Tibial nerve (tissue), 4 donors: Measurements from ENCODE around the gene ALLC. TPM values are rescaled to one million over a fixed set of nuclear protein-coding genes. Genes with fewer than 3 reads are reported as not detected.

Experiments
- DNase-seq, 2 donors: peaks; one replicate each; pipeline ENCODE4 v3.0.0-alpha.2; 2019; ENCODE audit warnings: low spot score in 2 of 2
- H3K27ac ChIP-seq, 4 donors: fragments of 200-600 bp; sonication (generic) in 3 of 4; one replicate each; pipeline ENCODE4 v1.5.1; 2017 to 2019; ENCODE audit warnings: mild to moderate bottlenecking in 1 of 4
- H3K27me3 ChIP-seq, 2 donors: fragments of 200-600 bp; sonication (generic) in 1 of 2; one replicate each; pipeline versions ENCODE4 v1.5.1 to v1.6.0; 2017 to 2019
- H3K36me3 ChIP-seq, 3 donors: fragments of 200-600 bp; sonication (generic); one replicate each; pipeline ENCODE4 v1.5.1; 2018 to 2019
- H3K4me1 ChIP-seq, 4 donors: fragments of 200-600 bp; sonication (generic) in 3 of 4; one replicate each; pipeline ENCODE4 v1.5.1; 2017 to 2019
- H3K4me3 ChIP-seq, 4 donors: fragments of 200-600 bp; sonication (generic) in 3 of 4; one replicate each; pipeline ENCODE4 v1.5.1; 2017 to 2019; ENCODE audit warnings: mild to moderate bottlenecking in 1 of 4, moderate library complexity in 1 of 4
- H3K9me3 ChIP-seq, 4 donors: fragments of 200-600 bp; sonication (generic) in 3 of 4; one replicate each; pipeline ENCODE4 v1.5.1; 2017 to 2019
- EP300 ChIP-seq, 2 donors: sonication (generic); formaldehyde crosslinking; IDR thresholded peaks; one replicate each; pipeline ENCODE4 v1.6.1; 2017; ENCODE audit warnings: antibody characterized with exemption in 2 of 2, mild to moderate bottlenecking in 1 of 2
- POLR2A ChIP-seq, 2 donors: fragments of 450-650 bp; IDR thresholded peaks; one replicate each; pipeline ENCODE4 v1.6.1; 2017; ENCODE audit warnings: antibody characterized with exemption in 2 of 2, mild to moderate bottlenecking in 2 of 2, moderate library complexity in 2 of 2
- WGBS, 2 donors: methylation state at CpG; one replicate each; pipeline ENCODE4 v1.1.5; 2018; 5-methylcytosine and 5-hydroxymethylcytosine counted together
- small RNA-seq: library from RNA; depleted of rRNA; stranded (forward); fragments of <200 nt; gene quantifications from one replicate; pipeline ENCODE3, GENCODE V24; 2016
- total RNA-seq, 4 donors: library from RNA; depleted of rRNA; stranded (reverse); fragments of >200 nt; gene quantifications; one replicate each; pipeline ENCODE4 v1.1.0, GENCODE V29; 2016
- TF ChIP-seq, protein P1 (sequence below), 5 experiments: fragments of 200-600 bp in 3 of 5; fragments of 450-650 bp in 2 of 5; sonication (generic) in 3 of 5; IDR thresholded peaks; one replicate each; pipeline ENCODE4 v1.5.1; 2016 to 2019; ENCODE audit warnings: antibody characterized with exemption in 5 of 5, mild to moderate bottlenecking in 3 of 5, moderate library complexity in 2 of 5

ALLC gene
- total RNA-seq, 4 donors from 2014 or later, result 5.7 to 16.6 (median 12.2) TPM

DNA sequence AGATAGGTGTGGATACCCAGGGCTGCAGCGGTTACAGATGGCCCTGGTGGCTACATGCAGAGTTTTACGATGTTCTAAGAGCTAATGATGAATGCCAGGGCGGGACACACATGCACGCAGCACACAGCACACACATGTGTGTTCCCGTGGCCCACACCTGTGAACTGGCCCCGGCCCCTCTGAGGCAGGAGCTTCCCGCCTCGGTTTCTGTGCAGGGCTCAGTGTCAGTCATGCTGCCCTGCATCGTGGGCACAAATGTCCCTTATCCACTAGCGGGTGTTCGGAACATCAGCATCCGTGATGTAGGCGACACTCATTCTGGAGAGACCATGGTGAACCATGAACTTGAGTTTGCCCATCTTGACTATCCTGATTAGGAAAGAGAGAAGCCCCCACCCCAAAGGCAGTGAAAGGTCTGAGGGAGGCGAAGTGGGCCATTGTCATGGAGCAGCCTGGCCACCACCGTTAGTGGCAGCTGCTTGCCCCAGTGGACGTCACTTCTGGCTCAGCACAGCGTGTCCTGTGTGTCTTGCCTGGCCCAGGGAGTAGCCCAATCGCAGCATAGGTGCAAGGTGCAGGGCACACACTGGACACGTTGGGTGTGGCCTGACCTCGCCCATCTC, 89.1 kb downstream of the ALLC start:
- Histone ChIP-seq H3K27me3 (no peaks in the 10 kb centered on the region), H3K9me3 (no peaks in the 10 kb centered on the region), H3K4me3 (no peak overlapping the region), H3K36me3 (no peaks in the 10 kb centered on the region), H3K27ac (no peak overlapping the region), H3K4me1 (no peaks in the 10 kb centered on the region)
- 91% methylated on average over 20 of the region's 20 CpGs for WGBS, 2 donors
- DNase-seq, result no peak
- TF ChIP-seq EP300 (IDR thresholded peaks at IDR 0.05) (no peak), POLR2A (IDR thresholded peaks at IDR 0.05) (no peak)
- TF ChIP-seq, protein P1, sequence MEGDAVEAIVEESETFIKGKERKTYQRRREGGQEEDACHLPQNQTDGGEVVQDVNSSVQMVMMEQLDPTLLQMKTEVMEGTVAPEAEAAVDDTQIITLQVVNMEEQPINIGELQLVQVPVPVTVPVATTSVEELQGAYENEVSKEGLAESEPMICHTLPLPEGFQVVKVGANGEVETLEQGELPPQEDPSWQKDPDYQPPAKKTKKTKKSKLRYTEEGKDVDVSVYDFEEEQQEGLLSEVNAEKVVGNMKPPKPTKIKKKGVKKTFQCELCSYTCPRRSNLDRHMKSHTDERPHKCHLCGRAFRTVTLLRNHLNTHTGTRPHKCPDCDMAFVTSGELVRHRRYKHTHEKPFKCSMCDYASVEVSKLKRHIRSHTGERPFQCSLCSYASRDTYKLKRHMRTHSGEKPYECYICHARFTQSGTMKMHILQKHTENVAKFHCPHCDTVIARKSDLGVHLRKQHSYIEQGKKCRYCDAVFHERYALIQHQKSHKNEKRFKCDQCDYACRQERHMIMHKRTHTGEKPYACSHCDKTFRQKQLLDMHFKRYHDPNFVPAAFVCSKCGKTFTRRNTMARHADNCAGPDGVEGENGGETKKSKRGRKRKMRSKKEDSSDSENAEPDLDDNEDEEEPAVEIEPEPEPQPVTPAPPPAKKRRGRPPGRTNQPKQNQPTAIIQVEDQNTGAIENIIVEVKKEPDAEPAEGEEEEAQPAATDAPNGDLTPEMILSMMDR (IDR thresholded peaks at IDR 0.05), result no peak

DNA sequence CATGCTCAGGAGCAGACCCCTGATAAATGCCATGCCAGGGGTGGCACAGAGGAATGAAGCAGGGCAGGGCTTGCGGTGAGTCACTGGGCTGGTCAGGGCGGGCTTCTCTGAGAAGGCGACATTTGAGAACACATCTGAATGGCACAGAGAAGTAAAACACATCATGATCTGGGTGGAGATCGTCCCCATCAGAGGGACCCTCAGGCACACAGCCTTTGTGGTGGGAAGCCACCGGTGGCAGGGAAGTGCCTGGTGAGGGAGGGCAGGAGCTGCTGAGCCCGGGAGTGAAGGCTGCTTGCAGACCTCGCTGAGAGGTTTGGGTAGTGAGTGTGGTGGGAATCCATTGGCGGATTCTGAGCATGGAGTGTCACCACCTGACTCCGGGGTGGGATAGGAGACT, 89.8 kb downstream of the ALLC start:
- no peak for TF ChIP-seq EP300 (IDR thresholded peaks at IDR 0.05)
- no peak for TF ChIP-seq POLR2A (IDR thresholded peaks at IDR 0.05)
- TF ChIP-seq, protein P1 (IDR thresholded peaks at IDR 0.05), result no peak
- WGBS, 2 donors, result 84 to 91% methylated on average over 9 of the region's 9 CpGs
- Histone ChIP-seq H3K36me3 (no peaks in the 10 kb centered on the region), H3K27me3 (no peaks in the 10 kb centered on the region), H3K4me1 (no peaks in the 10 kb centered on the region), H3K9me3 (no peaks in the 10 kb centered on the region), H3K27ac (no peak overlapping the region), H3K4me3 (no peak overlapping the region)
- DNase-seq, result no peak

DNA sequence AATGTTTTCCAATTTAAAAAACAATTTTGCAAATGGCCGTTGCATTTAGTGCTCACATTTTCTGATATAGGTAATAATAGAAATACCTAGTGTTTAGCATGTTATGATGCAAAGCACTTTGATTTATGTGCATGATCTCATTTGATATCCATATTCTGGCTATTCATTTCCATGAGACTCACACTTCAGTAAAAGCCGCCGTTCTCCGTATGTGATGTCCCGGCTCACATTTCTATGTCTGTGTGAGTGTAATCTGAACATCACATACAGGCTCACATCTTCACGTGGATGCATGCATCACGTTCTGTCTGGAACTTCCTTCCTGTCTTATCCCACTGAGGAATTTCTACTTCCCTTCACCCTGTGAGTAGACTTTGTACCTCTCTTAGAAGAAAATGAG, 91.2 kb downstream of the ALLC start:
- Histone ChIP-seq H3K4me1 (no peaks in the 10 kb centered on the region), H3K27me3 (no peaks in the 10 kb centered on the region), H3K4me3 (no peak overlapping the region), H3K27ac (no peak overlapping the region), H3K9me3 (no peaks in the 10 kb centered on the region), H3K36me3 (no peaks in the 10 kb centered on the region)
- no peak for DNase-seq
- TF ChIP-seq POLR2A (IDR thresholded peaks at IDR 0.05), result no peak
- no peak for TF ChIP-seq EP300 (IDR thresholded peaks at IDR 0.05)
- TF ChIP-seq, protein P1 (IDR thresholded peaks at IDR 0.05), result no peak
- WGBS, 2 donors, result 83 to 84% methylated on average over 7 of the region's 7 CpGs

DNA sequence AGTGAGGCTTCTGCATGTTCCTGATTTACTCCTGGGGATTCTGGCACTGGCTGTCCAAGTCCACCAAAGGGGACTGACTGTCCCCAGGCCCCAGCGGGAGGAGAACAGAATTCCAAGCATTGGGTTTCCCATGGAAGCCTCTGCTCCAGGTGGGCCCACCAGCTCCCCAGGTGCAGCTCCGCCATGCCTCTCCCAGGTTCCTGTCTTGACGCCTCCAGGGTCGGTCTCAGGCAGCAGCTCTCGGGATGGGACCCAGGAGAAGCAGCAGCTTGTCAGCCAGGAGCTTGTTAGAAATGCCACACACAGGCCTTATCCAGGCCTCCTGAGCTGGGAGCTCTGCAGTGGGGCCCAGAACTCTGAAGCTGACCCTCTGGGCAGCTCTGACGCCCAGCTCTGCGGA, 93.3 kb downstream of the ALLC start:
- H3K4me3 ChIP-seq, result no peak overlapping the region
- no peaks in the 10 kb centered on the region for H3K36me3 ChIP-seq
- H3K4me1 ChIP-seq, result peaks cover 0 to 3% (median 0%) of the 10 kb centered on the region in 4 donors
- DNase-seq, result no peak
- TF ChIP-seq EP300 (IDR thresholded peaks at IDR 0.05), result no peak
- TF ChIP-seq, protein P1 (IDR thresholded peaks at IDR 0.05), result no peak
- H3K9me3 ChIP-seq, result no peaks in the 10 kb centered on the region
- 73 to 89% methylated on average over 7 of the region's 7 CpGs for WGBS, 2 donors
- no peak overlapping the region for H3K27ac ChIP-seq
- H3K27me3 ChIP-seq, result no peaks in the 10 kb centered on the region

DNA sequence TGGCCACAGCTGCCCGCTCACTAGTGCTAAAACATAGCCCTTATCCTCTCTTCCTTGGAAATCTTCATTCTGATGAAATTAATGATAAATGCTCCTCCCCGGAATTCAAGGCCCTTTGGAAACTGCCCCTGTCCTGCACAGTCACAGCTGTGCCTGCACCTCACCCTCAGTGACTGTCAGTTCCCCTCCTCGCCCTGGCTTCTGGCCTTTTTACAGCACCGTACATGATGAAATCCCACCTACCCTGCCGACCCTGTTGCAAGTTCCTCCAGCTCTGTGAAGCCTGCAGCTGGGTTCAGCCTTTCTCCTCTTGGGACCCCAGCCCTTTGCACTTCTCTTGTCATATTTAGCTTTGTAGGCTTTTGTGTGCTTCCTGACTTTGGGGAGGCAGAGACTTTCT, 93.8 kb downstream of the ALLC start:
- no peak for DNase-seq
- no peaks in the 10 kb centered on the region for H3K36me3 ChIP-seq
- TF ChIP-seq POLR2A (IDR thresholded peaks at IDR 0.05) (no peak), EP300 (IDR thresholded peaks at IDR 0.05) (no peak)
- TF ChIP-seq, protein P1 (IDR thresholded peaks at IDR 0.05), result no peak
- 39 to 44% methylated on average over 5 of the region's 5 CpGs for WGBS, 2 donors
- H3K27me3 ChIP-seq, result no peaks in the 10 kb centered on the region
- H3K4me3 ChIP-seq, result no peak overlapping the region
- H3K9me3 ChIP-seq, result no peaks in the 10 kb centered on the region
- no peak overlapping the region for H3K27ac ChIP-seq
- peaks cover 0 to 6% (median 0%) of the 10 kb centered on the region in 4 donors for H3K4me1 ChIP-seq

Small RNA genes within 50 kb of the gene (small RNA-seq; reads per million reads assigned to genes)
- not detected for gene TMSB4XP2

Other genes with a start within 250 kb of the ALLC start
- 100 to 1,000 TPM in 3 of 4 donors, 10 to 100 TPM in 1; 51.9 to 112 (median 106) TPM for gene ADI1, start 138.7 kb upstream of the ALLC start, total RNA-seq
- 10 to 100 TPM; 21.6 to 31.0 (median 26.1) TPM for gene RNASEH1, start 99.9 kb upstream of the ALLC start, total RNA-seq
- 1,000 to 10,000 TPM; 2,343 to 3,332 (median 3,117) TPM for gene RPS7, start 82.9 kb upstream of the ALLC start, total RNA-seq
- 1 to 10 TPM in 2 of 4 donors, under 1 TPM in 1, not detected in 1; 0.66 to 6.7 (median 1.6) TPM for gene COLEC11, start 63.1 kb upstream of the ALLC start, total RNA-seq
- gene DCDC2C, start 45.4 kb downstream of the ALLC start, total RNA-seq, result 10 to 100 TPM in 1 of 4 donors, 1 to 10 TPM in 3; 2.9 to 22.3 (median 5.6) TPM